ENCODE results near the gene FSIP1.

FSIP1 gene

GRCh38 chr15:39645138-39645975 is 137.3 kb downstream of the FSIP1 start:
- no peaks in the 10 kb centered on the region for H3K9me3 ChIP-seq (ENCODE audit: severe bottlenecking)
- no peaks in the 10 kb centered on the region for H3K36me3 ChIP-seq
- no peak overlapping the region for H3K4me3 ChIP-seq (ENCODE audit: low read depth, low read length)
- no peak for DNase-seq
- no peak for TF ChIP-seq CTCF (IDR thresholded peaks at IDR 0.05; ENCODE audit: low read depth, low read length)
- peaks cover 2% of the 10 kb centered on the region for H3K27me3 ChIP-seq (ENCODE audit: insufficient read depth, low read depth, severe bottlenecking)
- no peak overlapping the region for H3K27ac ChIP-seq

GRCh38 chr15:39644136-39644535 is 138.5 kb downstream of the FSIP1 start:
- no peak for DNase-seq
- no peak for TF ChIP-seq CTCF (IDR thresholded peaks at IDR 0.05; ENCODE audit: low read depth, low read length)
- H3K4me3 ChIP-seq (ENCODE audit: low read depth, low read length), result no peak overlapping the region
- H3K36me3 ChIP-seq, result no peaks in the 10 kb centered on the region
- no peaks in the 10 kb centered on the region for H3K9me3 ChIP-seq (ENCODE audit: severe bottlenecking)
- H3K27ac ChIP-seq, result no peak overlapping the region
- peaks cover 7% of the 10 kb centered on the region for H3K27me3 ChIP-seq (ENCODE audit: insufficient read depth, low read depth, severe bottlenecking)

- H3K27ac ChIP-seq, result no peak overlapping the region
- no peaks in the 10 kb centered on the region for H3K9me3 ChIP-seq (ENCODE audit: severe bottlenecking)
- H3K36me3 ChIP-seq, result no peaks in the 10 kb centered on the region
- no peak for DNase-seq
- no peak for TF ChIP-seq CTCF (IDR thresholded peaks at IDR 0.05; ENCODE audit: low read depth, low read length)
- peaks cover 9% of the 10 kb centered on the region for H3K27me3 ChIP-seq (ENCODE audit: insufficient read depth, low read depth, severe bottlenecking)
- no peak overlapping the region for H3K4me3 ChIP-seq (ENCODE audit: low read depth, low read length)
Measured at GRCh38 chr15:39643727-39644126, 138.9 kb downstream of the FSIP1 start.

- DNase-seq, result no peak
- no peak overlapping the region for H3K4me3 ChIP-seq (ENCODE audit: low read depth, low read length)
Measured at GRCh38 chr15:39642011-39642640, 140.5 kb downstream of the FSIP1 start.

GRCh38 chr15:39641191-39641889 is 141.3 kb downstream of the FSIP1 start:
- Histone ChIP-seq H3K4me3 (ENCODE audit: low read depth, low read length) (no peak overlapping the region), H3K27ac (no peak overlapping the region), H3K36me3 (no peaks in the 10 kb centered on the region), H3K9me3 (ENCODE audit: severe bottlenecking) (no peaks in the 10 kb centered on the region), H3K27me3 (ENCODE audit: insufficient read depth, low read depth, severe bottlenecking) (peaks cover 9% of the 10 kb centered on the region)
- no peak for TF ChIP-seq CTCF (IDR thresholded peaks at IDR 0.05; ENCODE audit: low read depth, low read length)
- DNase-seq, result no peak

More at GRCh38 chr15:39642011-39642640, 140.5 kb downstream of the FSIP1 start:
- Histone ChIP-seq H3K9me3 (ENCODE audit: severe bottlenecking) (no peaks in the 10 kb centered on the region), H3K27me3 (ENCODE audit: insufficient read depth, low read depth, severe bottlenecking) (peaks cover 9% of the 10 kb centered on the region), H3K36me3 (no peaks in the 10 kb centered on the region), H3K27ac (no peak overlapping the region)
- no peak for TF ChIP-seq CTCF (IDR thresholded peaks at IDR 0.05; ENCODE audit: low read depth, low read length)
